Natural killer cell (primary cell): Measurements from ENCODE around the gene FUBP3. TPM values are rescaled to one million over a fixed set of nuclear protein-coding genes. Genes with fewer than 3 reads are reported as not detected.

Experiments
- ATAC-seq, 3 donors: fragments of 150-1000 bp in 2 of 3; fragments of 200-7000 bp in 1 of 3; cut with Tn5 transposase; 1 replicate in 1 of 3; 2 replicates in 2 of 3; pipeline ENCODE4 v1.10.0; 2021; ENCODE audit warnings: mild to moderate bottlenecking in 2 of 3, moderate library complexity in 2 of 3
- DNase-seq, 2 donors: peaks; one replicate each; pipeline versions ENCODE4 v3.0.0 to v3.0.0-alpha.2; 2013 to 2021; ENCODE audit warnings: mixed read lengths in 1 of 2
- H3K27ac ChIP-seq: one replicate; pipeline ENCODE4 v1.5.1; 2013; ENCODE audit warnings: mild to moderate bottlenecking, low read length
- H3K27me3 ChIP-seq: one replicate; pipeline ENCODE4 v1.6.1; 2013; ENCODE audit warnings: low read length; ENCODE audit not compliant: control insufficient read depth, insufficient read depth
- H3K36me3 ChIP-seq: one replicate; pipeline ENCODE4 v1.6.1; 2013; ENCODE audit warnings: low read length; ENCODE audit not compliant: control insufficient read depth, insufficient read depth
- H3K4me1 ChIP-seq: one replicate; pipeline ENCODE4 v1.6.1; 2013; ENCODE audit warnings: low read length; ENCODE audit not compliant: control insufficient read depth, insufficient read depth
- H3K4me3 ChIP-seq: one replicate; pipeline ENCODE4 v1.5.1; 2013; ENCODE audit warnings: low read length
- H3K9me3 ChIP-seq: one replicate; pipeline ENCODE4 v1.6.1; 2013; ENCODE audit warnings: low read length; ENCODE audit not compliant: control insufficient read depth, insufficient read depth
- H3K27ac Mint-ChIP-seq, 2 donors: one replicate each; pipeline ENCODE4 v1.8.0; 2022; ENCODE audit warnings: mild to moderate bottlenecking in 2 of 2, mixed read lengths in 2 of 2, moderate library complexity in 1 of 2
- H3K27me3 Mint-ChIP-seq, 2 donors: one replicate each; pipeline ENCODE4 v1.8.0; 2022; ENCODE audit warnings: low read depth in 2 of 2, mixed read lengths in 2 of 2
- H3K36me3 Mint-ChIP-seq: one replicate; pipeline ENCODE4 v1.8.0; 2022; ENCODE audit warnings: mixed read lengths
- H3K4me1 Mint-ChIP-seq, 2 donors: one replicate each; pipeline ENCODE4 v1.8.0; 2022; ENCODE audit warnings: mixed read lengths in 2 of 2
- H3K4me3 Mint-ChIP-seq: one replicate; pipeline ENCODE4 v1.8.0; 2022; ENCODE audit warnings: mild to moderate bottlenecking, moderate library complexity, mixed read lengths
- H3K9me3 Mint-ChIP-seq, 2 donors: one replicate each; pipeline ENCODE4 v1.8.0; 2022; ENCODE audit warnings: mixed read lengths in 2 of 2
- WGBS: methylation state at CpG from one replicate; pipeline ENCODE4 v1.1.7; 2013; ENCODE audit warnings: missing lambda C conversion rate; ENCODE audit not compliant: insufficient coverage; 5-methylcytosine and 5-hydroxymethylcytosine counted together
- intact Hi-C: fragments of 100-400 bp; cut with micrococcal nuclease; formaldehyde crosslinking; loops from one replicate; pipeline ENCODE4 v1.14.2; 2022
- total RNA-seq, 4 donors: library from RNA; stranded (reverse); fragments of 120-200 nt in 1 of 4; gene quantifications; one replicate each; pipeline versions ENCODE4 v1.2.3 to v1.2.4, GENCODE V29; 2013 to 2022
- TF ChIP-seq, protein P1 (sequence below): fragments of 200-600 bp; IDR thresholded peaks from one replicate; pipeline ENCODE4 v1.8.0; 2022; ENCODE audit warnings: antibody characterized with exemption

The FUBP3 gene
- total RNA-seq, 3 donors from 2014 or later (not counting 1 experiment from before 2014, with no cell fraction given): 40.8 to 45.2 (median 41.3) TPM

DNA sequence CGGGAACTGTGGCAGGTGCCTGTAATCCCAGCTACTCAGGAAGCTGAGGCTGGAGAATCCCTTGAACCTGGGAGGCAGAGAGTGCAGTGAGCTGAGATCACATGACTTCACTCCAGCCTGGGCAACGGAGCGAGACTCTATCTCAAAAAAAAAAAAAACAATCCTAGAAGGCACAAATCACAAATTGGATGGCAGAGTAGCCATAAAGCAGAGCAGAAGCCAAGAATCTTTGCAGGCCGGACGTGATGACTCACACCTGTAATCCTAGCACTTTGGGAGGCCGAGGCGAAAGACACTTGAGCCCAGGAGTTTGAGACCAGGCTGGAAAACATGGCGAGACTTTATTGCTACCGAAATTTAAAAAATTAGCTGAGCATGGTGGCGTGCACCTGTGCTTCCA lies 9.2 kb upstream of the FUBP3 start:
- peaks cover 0 to 3% of the 10 kb centered on the region in 2 donors for H3K27me3 Mint-ChIP-seq
- Histone ChIP-seq H3K27ac (no peak overlapping the region), H3K36me3 (no peaks in the 10 kb centered on the region), H3K4me3 (no peak overlapping the region), H3K4me1 (no peaks in the 10 kb centered on the region), H3K9me3 (no peaks in the 10 kb centered on the region), H3K27me3 (no peaks in the 10 kb centered on the region)
- ATAC-seq: no peak
- H3K4me1 Mint-ChIP-seq: no peaks in the 10 kb centered on the region
- no peak for DNase-seq
- TF ChIP-seq, protein P1, sequence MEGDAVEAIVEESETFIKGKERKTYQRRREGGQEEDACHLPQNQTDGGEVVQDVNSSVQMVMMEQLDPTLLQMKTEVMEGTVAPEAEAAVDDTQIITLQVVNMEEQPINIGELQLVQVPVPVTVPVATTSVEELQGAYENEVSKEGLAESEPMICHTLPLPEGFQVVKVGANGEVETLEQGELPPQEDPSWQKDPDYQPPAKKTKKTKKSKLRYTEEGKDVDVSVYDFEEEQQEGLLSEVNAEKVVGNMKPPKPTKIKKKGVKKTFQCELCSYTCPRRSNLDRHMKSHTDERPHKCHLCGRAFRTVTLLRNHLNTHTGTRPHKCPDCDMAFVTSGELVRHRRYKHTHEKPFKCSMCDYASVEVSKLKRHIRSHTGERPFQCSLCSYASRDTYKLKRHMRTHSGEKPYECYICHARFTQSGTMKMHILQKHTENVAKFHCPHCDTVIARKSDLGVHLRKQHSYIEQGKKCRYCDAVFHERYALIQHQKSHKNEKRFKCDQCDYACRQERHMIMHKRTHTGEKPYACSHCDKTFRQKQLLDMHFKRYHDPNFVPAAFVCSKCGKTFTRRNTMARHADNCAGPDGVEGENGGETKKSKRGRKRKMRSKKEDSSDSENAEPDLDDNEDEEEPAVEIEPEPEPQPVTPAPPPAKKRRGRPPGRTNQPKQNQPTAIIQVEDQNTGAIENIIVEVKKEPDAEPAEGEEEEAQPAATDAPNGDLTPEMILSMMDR: no peak
- no peak overlapping the region for H3K4me3 Mint-ChIP-seq
- no peaks in the 10 kb centered on the region for H3K9me3 Mint-ChIP-seq
- 93% methylated on average over 10 of the region's 10 CpGs for WGBS
- H3K36me3 Mint-ChIP-seq: no peaks in the 10 kb centered on the region
- intact Hi-C loops: no loop called here
- H3K27ac Mint-ChIP-seq: no peak overlapping the region

DNA sequence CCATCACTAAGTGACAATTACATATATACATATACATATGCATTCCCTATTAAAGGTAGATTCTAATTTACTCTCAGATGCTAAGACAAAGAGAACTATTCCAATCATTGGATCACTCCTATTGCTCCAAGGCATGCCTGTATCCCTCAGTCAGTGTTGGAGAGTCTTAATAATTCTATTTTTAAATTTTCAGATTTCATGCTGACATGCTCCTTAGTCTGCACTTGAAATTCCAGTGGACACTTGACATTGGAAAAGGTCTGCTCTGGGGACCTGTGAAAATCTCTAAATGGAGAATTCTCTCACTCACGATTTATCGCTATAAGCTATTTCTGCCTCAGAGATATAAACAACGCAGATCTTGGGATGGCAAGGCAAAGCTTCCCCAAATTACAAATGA lies 3.9 kb upstream of the FUBP3 start:
- no peaks in the 10 kb centered on the region for H3K27me3 ChIP-seq
- H3K36me3 ChIP-seq: no peaks in the 10 kb centered on the region
- 95% methylated on average over 3 of the region's 3 CpGs for WGBS
- DNase-seq (no peak), ATAC-seq (no peak)
- Mint-ChIP-seq H3K9me3 (no peaks in the 10 kb centered on the region), H3K27ac (no peak overlapping the region), H3K36me3 (no peaks in the 10 kb centered on the region), H3K4me3 (no peak overlapping the region), H3K4me1 (peaks cover 14 to 17% of the 10 kb centered on the region in 2 donors), H3K27me3 (no peaks in the 10 kb centered on the region)
- no peak overlapping the region for H3K4me3 ChIP-seq
- TF ChIP-seq, protein P1: no peak
- peaks cover 17% of the 10 kb centered on the region for H3K4me1 ChIP-seq
- intact Hi-C loops: no loop called here
- H3K9me3 ChIP-seq: no peaks in the 10 kb centered on the region
- no peak overlapping the region for H3K27ac ChIP-seq

DNA sequence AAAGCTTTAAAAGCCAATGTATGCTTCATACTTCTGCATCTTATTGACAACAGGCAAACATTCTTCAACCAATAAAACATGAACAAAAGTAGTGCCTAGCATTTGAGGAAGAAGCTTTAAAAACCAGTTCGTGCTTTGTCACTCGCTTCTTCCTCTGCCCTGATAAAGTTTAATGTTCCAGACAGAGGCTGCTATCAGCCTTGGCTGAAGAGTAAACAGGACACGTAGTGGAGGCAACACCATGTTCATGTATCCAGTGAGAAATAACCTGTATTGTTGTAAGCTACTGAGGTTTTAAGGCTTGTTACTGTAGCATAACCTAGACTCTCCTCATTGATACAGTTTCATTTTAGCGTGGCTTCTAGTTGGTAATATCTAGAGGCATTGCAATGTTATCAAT lies 3.2 kb upstream of the FUBP3 start:
- DNase-seq (no peak), ATAC-seq (no peak)
- Mint-ChIP-seq H3K27ac (no peak overlapping the region), H3K9me3 (no peaks in the 10 kb centered on the region), H3K27me3 (no peaks in the 10 kb centered on the region), H3K4me3 (no peak overlapping the region), H3K4me1 (peaks cover 21 to 23% of the 10 kb centered on the region in 2 donors), H3K36me3 (no peaks in the 10 kb centered on the region)
- H3K27ac ChIP-seq: no peak overlapping the region
- WGBS: 70% methylated on average over 3 of the region's 4 CpGs
- H3K27me3 ChIP-seq: no peaks in the 10 kb centered on the region
- intact Hi-C loops: no loop called here
- peaks cover 17% of the 10 kb centered on the region for H3K4me1 ChIP-seq
- no peaks in the 10 kb centered on the region for H3K36me3 ChIP-seq
- no peaks in the 10 kb centered on the region for H3K9me3 ChIP-seq
- no peak overlapping the region for H3K4me3 ChIP-seq
- TF ChIP-seq, protein P1: no peak

DNA sequence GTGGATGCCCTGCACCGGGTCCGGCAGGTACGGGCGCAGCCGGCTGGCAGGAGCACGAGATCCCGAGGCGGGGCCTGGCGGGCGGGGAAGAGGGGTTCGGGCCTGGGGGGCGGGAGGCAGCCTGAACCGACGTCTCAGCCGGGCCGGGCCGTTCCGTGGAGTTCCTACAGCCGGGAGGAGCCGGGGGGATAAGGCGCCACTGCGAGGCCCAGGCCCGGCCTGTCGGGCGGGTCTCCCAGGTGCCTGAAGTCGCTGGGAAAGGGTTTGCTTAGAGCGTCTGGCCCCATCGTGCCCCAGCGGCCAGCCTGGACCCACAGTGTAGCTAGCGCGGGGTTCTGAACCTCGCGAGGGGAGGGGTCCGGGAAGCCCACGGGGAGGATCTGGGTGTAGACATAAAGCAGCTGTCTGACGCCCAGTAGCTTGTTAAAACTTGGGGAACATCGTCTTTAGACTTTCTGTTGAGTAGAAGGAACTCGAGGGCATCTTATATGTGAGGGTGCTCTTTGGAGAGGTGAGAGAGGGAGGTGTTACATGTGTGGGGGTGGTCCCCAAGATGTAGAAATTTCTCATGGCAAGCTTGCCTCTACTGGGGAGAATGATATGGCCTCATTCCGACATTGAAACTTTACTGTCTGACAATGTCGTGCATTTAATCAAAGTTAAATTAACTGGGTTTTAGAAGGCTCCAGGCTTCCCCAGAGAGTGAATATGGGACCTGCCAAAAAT lies 524 bp downstream of the FUBP3 start:
- Mint-ChIP-seq H3K27me3 (no peaks in the 10 kb centered on the region), H3K27ac (peak overlapping the region; percentile 82 to 86), H3K36me3 (no peaks in the 10 kb centered on the region), H3K4me3 (peak overlapping the region; percentile 87), H3K9me3 (no peaks in the 10 kb centered on the region), H3K4me1 (peaks cover 32 to 39% of the 10 kb centered on the region in 2 donors)
- Histone ChIP-seq H3K27ac (peak overlapping the region; percentile 50), H3K27me3 (no peaks in the 10 kb centered on the region), H3K4me3 (peak overlapping the region; percentile 95), H3K4me1 (peaks cover 17% of the 10 kb centered on the region), H3K36me3 (no peaks in the 10 kb centered on the region), H3K9me3 (no peaks in the 10 kb centered on the region)
- intact Hi-C loops: no loop called here
- ATAC-seq (peak; percentile 41 to 54 (median 43)), DNase-seq (peak in 1 of 2 donors; percentile 26)
- TF ChIP-seq, protein P1: no peak
- 2% methylated on average over 40 of the region's 40 CpGs for WGBS
